Measurements from ENCODE around the gene CSNK1G2. TPM values are rescaled to one million over a fixed set of nuclear protein-coding genes. Genes with fewer than 3 reads are reported as not detected.

The CSNK1G2 gene
- total and polyA plus RNA-seq, 2 of the 13 experiments (the other 11 are each of a cell fraction or from before 2014, with no cell fraction given): 53.8 to 72.5 TPM

DNA sequence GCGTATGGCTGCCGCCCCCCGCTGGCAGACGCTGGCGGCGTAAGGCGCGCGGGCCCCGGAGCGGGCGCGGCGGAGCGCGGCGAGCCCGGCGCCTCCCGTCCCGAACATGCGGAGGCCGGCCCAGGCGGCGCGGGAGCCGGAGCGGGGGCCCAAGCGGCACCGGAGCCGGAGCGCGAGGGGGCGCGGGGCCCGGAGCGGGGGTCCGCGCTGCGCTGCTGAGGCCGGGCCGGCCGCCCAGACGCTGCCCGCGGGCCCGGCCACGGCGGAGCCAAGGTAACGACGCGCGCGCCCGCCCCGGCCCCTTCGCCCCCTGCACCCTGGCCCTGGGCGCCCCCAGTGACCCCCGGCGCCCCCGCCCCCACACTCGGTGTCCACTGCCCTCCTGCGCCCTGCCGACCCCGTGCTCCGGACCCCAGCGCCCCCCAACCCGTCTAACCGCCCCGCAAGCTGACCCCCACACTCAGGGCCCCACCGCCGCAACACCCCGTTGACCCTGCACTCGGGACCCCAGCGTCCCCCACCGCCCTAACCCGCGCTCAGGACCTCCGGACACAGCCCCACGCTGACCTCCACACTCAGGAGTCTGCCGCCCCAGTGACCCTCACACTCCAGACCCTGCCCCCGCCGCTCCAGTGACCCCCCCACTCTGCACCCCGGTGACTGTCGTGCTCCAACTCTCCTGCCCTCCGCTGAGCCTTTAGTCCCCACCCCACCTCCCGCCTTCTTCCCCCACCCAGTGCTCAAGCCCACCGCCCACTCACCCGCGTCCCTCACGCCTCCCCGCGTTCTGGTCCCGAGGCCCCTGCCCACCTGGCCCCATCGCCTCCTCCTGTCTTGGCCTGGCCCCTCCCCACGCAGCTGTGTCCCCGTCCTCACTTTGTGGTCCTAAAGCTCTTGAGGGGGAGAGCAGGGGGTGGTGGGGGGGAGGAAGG is at the start of gene CSNK1G2 (continued):
- peak; percentile 33 for TF ChIP-seq ZNF883 (CRISPR knock-in tag; IDR thresholded peaks at IDR 0.05; ENCODE audit: not compliant biosample characterization)
- TF ChIP-seq, protein P1, sequence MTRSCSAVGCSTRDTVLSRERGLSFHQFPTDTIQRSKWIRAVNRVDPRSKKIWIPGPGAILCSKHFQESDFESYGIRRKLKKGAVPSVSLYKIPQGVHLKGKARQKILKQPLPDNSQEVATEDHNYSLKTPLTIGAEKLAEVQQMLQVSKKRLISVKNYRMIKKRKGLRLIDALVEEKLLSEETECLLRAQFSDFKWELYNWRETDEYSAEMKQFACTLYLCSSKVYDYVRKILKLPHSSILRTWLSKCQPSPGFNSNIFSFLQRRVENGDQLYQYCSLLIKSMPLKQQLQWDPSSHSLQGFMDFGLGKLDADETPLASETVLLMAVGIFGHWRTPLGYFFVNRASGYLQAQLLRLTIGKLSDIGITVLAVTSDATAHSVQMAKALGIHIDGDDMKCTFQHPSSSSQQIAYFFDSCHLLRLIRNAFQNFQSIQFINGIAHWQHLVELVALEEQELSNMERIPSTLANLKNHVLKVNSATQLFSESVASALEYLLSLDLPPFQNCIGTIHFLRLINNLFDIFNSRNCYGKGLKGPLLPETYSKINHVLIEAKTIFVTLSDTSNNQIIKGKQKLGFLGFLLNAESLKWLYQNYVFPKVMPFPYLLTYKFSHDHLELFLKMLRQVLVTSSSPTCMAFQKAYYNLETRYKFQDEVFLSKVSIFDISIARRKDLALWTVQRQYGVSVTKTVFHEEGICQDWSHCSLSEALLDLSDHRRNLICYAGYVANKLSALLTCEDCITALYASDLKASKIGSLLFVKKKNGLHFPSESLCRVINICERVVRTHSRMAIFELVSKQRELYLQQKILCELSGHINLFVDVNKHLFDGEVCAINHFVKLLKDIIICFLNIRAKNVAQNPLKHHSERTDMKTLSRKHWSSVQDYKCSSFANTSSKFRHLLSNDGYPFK (CRISPR knock-in tag; IDR thresholded peaks at IDR 0.05; ENCODE audit: borderline replicate concordance): 0 out of 2 replicates have a peak, but pooled peaks have one; percentile 24
- no peak for TF ChIP-seq MIER3 (CRISPR knock-in tag; IDR thresholded peaks at IDR 0.05; ENCODE audit: borderline replicate concordance)
- TF ChIP-seq, protein P2, sequence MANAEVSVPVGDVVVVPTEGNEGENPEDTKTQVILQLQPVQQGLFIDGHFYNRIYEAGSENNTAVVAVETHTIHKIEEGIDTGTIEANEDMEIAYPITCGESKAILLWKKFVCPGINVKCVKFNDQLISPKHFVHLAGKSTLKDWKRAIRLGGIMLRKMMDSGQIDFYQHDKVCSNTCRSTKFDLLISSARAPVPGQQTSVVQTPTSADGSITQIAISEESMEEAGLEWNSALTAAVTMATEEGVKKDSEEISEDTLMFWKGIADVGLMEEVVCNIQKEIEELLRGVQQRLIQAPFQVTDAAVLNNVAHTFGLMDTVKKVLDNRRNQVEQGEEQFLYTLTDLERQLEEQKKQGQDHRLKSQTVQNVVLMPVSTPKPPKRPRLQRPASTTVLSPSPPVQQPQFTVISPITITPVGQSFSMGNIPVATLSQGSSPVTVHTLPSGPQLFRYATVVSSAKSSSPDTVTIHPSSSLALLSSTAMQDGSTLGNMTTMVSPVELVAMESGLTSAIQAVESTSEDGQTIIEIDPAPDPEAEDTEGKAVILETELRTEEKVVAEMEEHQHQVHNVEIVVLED (CRISPR knock-in tag; IDR thresholded peaks at IDR 0.05; ENCODE audit: borderline replicate concordance): no peak
- 0 out of 2 replicates have a peak, but pooled peaks have one; percentile 4 for TF ChIP-seq ISL2 (CRISPR knock-in tag; IDR thresholded peaks at IDR 0.05)
- no peak for TF ChIP-seq ZSCAN20 (CRISPR knock-in tag; IDR thresholded peaks at IDR 0.05; ENCODE audit: borderline replicate concordance)
- no peak for TF ChIP-seq GTF2F1 (IDR thresholded peaks at IDR 0.05; ENCODE audit: low read length)
- TF ChIP-seq STAT5B (CRISPR knock-in tag; IDR thresholded peaks at IDR 0.05): no peak
- 0 out of 2 replicates have a peak, but pooled peaks have one; percentile 32 for TF ChIP-seq ZNF713 (CRISPR knock-in tag; IDR thresholded peaks at IDR 0.05)
- no peak for TF ChIP-seq ZNF629 (CRISPR knock-in tag; conservative IDR thresholded peaks at IDR 0.05)
- TF ChIP-seq ZNF761 (CRISPR knock-in tag; conservative IDR thresholded peaks at IDR 0.05): 0 out of 2 replicates have a peak, but pooled peaks have one; percentile 14
- TF ChIP-seq, protein P3, sequence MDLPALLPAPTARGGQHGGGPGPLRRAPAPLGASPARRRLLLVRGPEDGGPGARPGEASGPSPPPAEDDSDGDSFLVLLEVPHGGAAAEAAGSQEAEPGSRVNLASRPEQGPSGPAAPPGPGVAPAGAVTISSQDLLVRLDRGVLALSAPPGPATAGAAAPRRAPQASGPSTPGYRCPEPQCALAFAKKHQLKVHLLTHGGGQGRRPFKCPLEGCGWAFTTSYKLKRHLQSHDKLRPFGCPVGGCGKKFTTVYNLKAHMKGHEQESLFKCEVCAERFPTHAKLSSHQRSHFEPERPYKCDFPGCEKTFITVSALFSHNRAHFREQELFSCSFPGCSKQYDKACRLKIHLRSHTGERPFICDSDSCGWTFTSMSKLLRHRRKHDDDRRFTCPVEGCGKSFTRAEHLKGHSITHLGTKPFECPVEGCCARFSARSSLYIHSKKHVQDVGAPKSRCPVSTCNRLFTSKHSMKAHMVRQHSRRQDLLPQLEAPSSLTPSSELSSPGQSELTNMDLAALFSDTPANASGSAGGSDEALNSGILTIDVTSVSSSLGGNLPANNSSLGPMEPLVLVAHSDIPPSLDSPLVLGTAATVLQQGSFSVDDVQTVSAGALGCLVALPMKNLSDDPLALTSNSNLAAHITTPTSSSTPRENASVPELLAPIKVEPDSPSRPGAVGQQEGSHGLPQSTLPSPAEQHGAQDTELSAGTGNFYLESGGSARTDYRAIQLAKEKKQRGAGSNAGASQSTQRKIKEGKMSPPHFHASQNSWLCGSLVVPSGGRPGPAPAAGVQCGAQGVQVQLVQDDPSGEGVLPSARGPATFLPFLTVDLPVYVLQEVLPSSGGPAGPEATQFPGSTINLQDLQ (CRISPR knock-in tag; IDR thresholded peaks at IDR 0.05): no peak
- TF ChIP-seq ZC3H4 (CRISPR knock-in tag; IDR thresholded peaks at IDR 0.05; ENCODE audit: borderline replicate concordance): no peak
- TF ChIP-seq AHR (CRISPR knock-in tag; IDR thresholded peaks at IDR 0.05): no peak
- 0 out of 2 replicates have a peak, but pooled peaks have one; percentile 14 for TF ChIP-seq ZSCAN31 (CRISPR knock-in tag; IDR thresholded peaks at IDR 0.05; ENCODE audit: low read depth)
- TF ChIP-seq, protein P4, sequence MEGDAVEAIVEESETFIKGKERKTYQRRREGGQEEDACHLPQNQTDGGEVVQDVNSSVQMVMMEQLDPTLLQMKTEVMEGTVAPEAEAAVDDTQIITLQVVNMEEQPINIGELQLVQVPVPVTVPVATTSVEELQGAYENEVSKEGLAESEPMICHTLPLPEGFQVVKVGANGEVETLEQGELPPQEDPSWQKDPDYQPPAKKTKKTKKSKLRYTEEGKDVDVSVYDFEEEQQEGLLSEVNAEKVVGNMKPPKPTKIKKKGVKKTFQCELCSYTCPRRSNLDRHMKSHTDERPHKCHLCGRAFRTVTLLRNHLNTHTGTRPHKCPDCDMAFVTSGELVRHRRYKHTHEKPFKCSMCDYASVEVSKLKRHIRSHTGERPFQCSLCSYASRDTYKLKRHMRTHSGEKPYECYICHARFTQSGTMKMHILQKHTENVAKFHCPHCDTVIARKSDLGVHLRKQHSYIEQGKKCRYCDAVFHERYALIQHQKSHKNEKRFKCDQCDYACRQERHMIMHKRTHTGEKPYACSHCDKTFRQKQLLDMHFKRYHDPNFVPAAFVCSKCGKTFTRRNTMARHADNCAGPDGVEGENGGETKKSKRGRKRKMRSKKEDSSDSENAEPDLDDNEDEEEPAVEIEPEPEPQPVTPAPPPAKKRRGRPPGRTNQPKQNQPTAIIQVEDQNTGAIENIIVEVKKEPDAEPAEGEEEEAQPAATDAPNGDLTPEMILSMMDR (CRISPR knock-in tag; IDR thresholded peaks at IDR 0.05): no peak
- no peak for TF ChIP-seq MIXL1 (CRISPR knock-in tag; IDR thresholded peaks at IDR 0.05)
- TF ChIP-seq ZNF879 (CRISPR knock-in tag; IDR thresholded peaks at IDR 0.05): 0 out of 2 replicates have a peak, but pooled peaks have one; percentile 31
- no peak for TF ChIP-seq SP4 (CRISPR knock-in tag; IDR thresholded peaks at IDR 0.05)
- TF ChIP-seq CCDC6 (CRISPR knock-in tag; IDR thresholded peaks at IDR 0.05): 0 out of 2 replicates have a peak, but pooled peaks have one; percentile 13
- no peak for TF ChIP-seq POLR2A (IDR thresholded peaks at IDR 0.05; ENCODE audit: insufficient read depth in 1 of 2, low read depth in 2 of 2, low read length in 2 of 2)
